DND-41 (cell line): ENCODE results near the gene PRKCE.

Experiments used
- ATAC-seq: fragments of 200-7000 bp; cut with Tn5 transposase; 3 replicates; pipeline ENCODE4 v1.9.1; 2021; ENCODE audit warnings: low read depth; ENCODE audit not compliant: insufficient read depth
- DNase-seq: peaks from one replicate; pipeline ENCODE4 v3.0.0-alpha.2; 2020
- H2AFZ ChIP-seq: 2 replicates; pipeline ENCODE4 v1.6.0; 2012; ENCODE audit warnings: low read depth, low read length
- H3K27ac ChIP-seq: 2 replicates; pipeline ENCODE4 v1.5.1; 2012; ENCODE audit warnings: low read length, inconsistent platforms
- H3K27me3 ChIP-seq: fragments of 200-600 bp; sonication (generic); 2 replicates; pipeline ENCODE4 v1.6.0; 2012; ENCODE audit warnings: low read length, mild to moderate bottlenecking, inconsistent platforms; ENCODE audit not compliant: insufficient read depth, poor library complexity
- H3K36me3 ChIP-seq: 2 replicates; pipeline ENCODE4 v1.5.1; 2012; ENCODE audit warnings: low read length, inconsistent platforms; ENCODE audit not compliant: insufficient read depth
- H3K4me1 ChIP-seq: 2 replicates; pipeline ENCODE4 v1.5.1; 2012; ENCODE audit warnings: mild to moderate bottlenecking, low read length; ENCODE audit not compliant: insufficient read depth
- H3K4me2 ChIP-seq: 2 replicates; pipeline ENCODE4 v1.6.0; 2012; ENCODE audit warnings: mild to moderate bottlenecking, moderate library complexity, low read length, inconsistent platforms; ENCODE audit not compliant: insufficient read depth
- H3K4me3 ChIP-seq, 2 experiments: fragments of 200-600 bp in 1 of 2; shearing (Covaris generic) in 1 of 2; 2 replicates each; pipeline ENCODE4 v1.5.1; 2012 to 2016; ENCODE audit warnings: inconsistent platforms in 2 of 2, low read length in 2 of 2, mild to moderate bottlenecking in 2 of 2, low read depth in 1 of 2, moderate library complexity in 1 of 2
- H3K79me2 ChIP-seq: 2 replicates; pipeline ENCODE4 v1.6.0; 2012; ENCODE audit warnings: low read length, inconsistent platforms; ENCODE audit not compliant: insufficient read depth
- H3K9ac ChIP-seq: 2 replicates; pipeline ENCODE4 v1.6.0; 2012; ENCODE audit warnings: low read depth, mild to moderate bottlenecking, inconsistent platforms, low read length, moderate library complexity
- H3K9me3 ChIP-seq: 2 replicates; pipeline ENCODE4 v1.5.1; 2012; ENCODE audit warnings: low read length, moderate library complexity, mild to moderate bottlenecking, inconsistent platforms; ENCODE audit not compliant: insufficient read depth, severe bottlenecking
- H4K20me1 ChIP-seq: 2 replicates; pipeline ENCODE4 v1.6.0; 2012; ENCODE audit warnings: low read length; ENCODE audit not compliant: insufficient read depth
- CTCF ChIP-seq: IDR thresholded peaks from 2 replicates; pipeline ENCODE4 v1.5.1; 2012; ENCODE audit warnings: borderline replicate concordance, low read length, moderate library complexity, mild to moderate bottlenecking; ENCODE audit not compliant: poor library complexity, severe bottlenecking; ENCODE audit errors: extremely low read depth
- EZH2 ChIP-seq: IDR thresholded peaks from 3 replicates; pipeline ENCODE4 v1.6.1; 2012; ENCODE audit warnings: borderline replicate concordance, low read depth, mild to moderate bottlenecking, moderate library complexity, low read length, inconsistent platforms; ENCODE audit not compliant: severe bottlenecking

Gene PRKCE

GRCh38 chr2:46144133-46144800 is 492.8 kb downstream of the PRKCE start:
- H3K4me2 ChIP-seq, result no peak overlapping the region
- no peaks in the 10 kb centered on the region for H3K4me1 ChIP-seq
- TF ChIP-seq CTCF (peak; percentile 6), EZH2 (no peak)
- no peak overlapping the region for H2AFZ ChIP-seq
- ATAC-seq (peak; percentile 84), DNase-seq (peak; percentile 48)
- H3K27ac ChIP-seq, result no peak overlapping the region
- H4K20me1 ChIP-seq, result no peaks in the 10 kb centered on the region
- no peak overlapping the region for H3K4me3 ChIP-seq
- no peak overlapping the region for H3K9ac ChIP-seq
- no peaks in the 10 kb centered on the region for H3K79me2 ChIP-seq
- no peaks in the 10 kb centered on the region for H3K9me3 ChIP-seq
- no peaks in the 10 kb centered on the region; the same call in 1 of the 2 replicates for H3K36me3 ChIP-seq
- no peaks in the 10 kb centered on the region for H3K27me3 ChIP-seq

GRCh38 chr2:46145017-46145416 is 493.5 kb downstream of the PRKCE start:
- DNase-seq, result no peak
- Histone ChIP-seq H3K79me2 (no peaks in the 10 kb centered on the region), H2AFZ (no peak overlapping the region), H3K9me3 (no peaks in the 10 kb centered on the region), H3K9ac (no peak overlapping the region), H3K27ac (no peak overlapping the region), H3K36me3 (no peaks in the 10 kb centered on the region; the same call in 1 of the 2 replicates), H3K4me2 (no peak overlapping the region), H3K4me3 (no peak overlapping the region), H3K4me1 (no peaks in the 10 kb centered on the region), H4K20me1 (no peaks in the 10 kb centered on the region), H3K27me3 (no peaks in the 10 kb centered on the region)
- no peak for ATAC-seq
- TF ChIP-seq CTCF, result no peak
- no peak for TF ChIP-seq EZH2

GRCh38 chr2:46145840-46146239 is 494.4 kb downstream of the PRKCE start:
- Histone ChIP-seq H3K9me3 (no peaks in the 10 kb centered on the region), H3K4me2 (no peak overlapping the region), H3K36me3 (no peaks in the 10 kb centered on the region; the same call in 1 of the 2 replicates), H3K4me1 (no peaks in the 10 kb centered on the region), H4K20me1 (no peaks in the 10 kb centered on the region), H3K9ac (no peak overlapping the region), H3K27me3 (no peaks in the 10 kb centered on the region), H3K27ac (no peak overlapping the region), H3K79me2 (no peaks in the 10 kb centered on the region), H2AFZ (no peak overlapping the region), H3K4me3 (no peak overlapping the region)
- TF ChIP-seq CTCF (no peak), EZH2 (no peak)
- ATAC-seq (no peak), DNase-seq (no peak)
